CD4-positive, alpha-beta T cell (primary cell): ENCODE data around the gene AUTS2. TPM values are rescaled to one million over a fixed set of nuclear protein-coding genes. Genes with fewer than 3 reads are reported as not detected.

Experiments
- ATAC-seq: fragments of 200-7000 bp; cut with Tn5 transposase; one replicate; pipeline ENCODE4 v1.10.0; 2022; ENCODE audit warnings: mild to moderate bottlenecking; ENCODE audit not compliant: poor library complexity
- CTCF ChIA-PET: fragments of 350-600 bp; sonication (Branson Sonifier 250); formaldehyde crosslinking; loops from one replicate; lab custom pipeline; 2021; ENCODE audit warnings: antibody characterized with exemption, inconsistent platforms; lab: Charles Lee
- POLR2A ChIA-PET: fragments of 350-600 bp; sonication (Branson Sonifier 250); formaldehyde crosslinking; loops from one replicate; lab custom pipeline; 2021; ENCODE audit warnings: antibody characterized with exemption, inconsistent platforms; lab: Charles Lee
- DNase-seq, 14 experiments: peaks; one replicate each; pipeline ENCODE4 v3.0.0-alpha.2; 2013 to 2020; ENCODE audit warnings: mixed read lengths in 2 of 14
- H3K27ac ChIP-seq, 2 donors: one replicate each; pipeline versions ENCODE4 v1.5.1 to v1.7.0; 2013; ENCODE audit warnings: low read length in 2 of 2, low read depth in 1 of 2, mild to moderate bottlenecking in 1 of 2
- H3K27me3 ChIP-seq, 2 experiments: 1 replicate in 1 of 2; 2 replicates in 1 of 2; pipeline versions ENCODE4 v1.6.1 to v1.7.0; 2013; ENCODE audit warnings: low read length in 2 of 2, control low read depth in 1 of 2, mild to moderate bottlenecking in 1 of 2, moderate library complexity in 1 of 2; ENCODE audit not compliant: insufficient read depth in 2 of 2, control insufficient read depth in 1 of 2
- H3K36me3 ChIP-seq: one replicate; pipeline ENCODE4 v1.6.1; 2013; ENCODE audit warnings: low read length, control low read depth; ENCODE audit not compliant: insufficient read depth
- H3K4me1 ChIP-seq: one replicate; pipeline ENCODE4 v1.6.1; 2013; ENCODE audit warnings: low read length, control low read depth; ENCODE audit not compliant: insufficient read depth
- H3K4me3 ChIP-seq: one replicate; pipeline ENCODE4 v1.5.1; 2013; ENCODE audit warnings: mild to moderate bottlenecking, low read length, moderate library complexity
- H3K9me3 ChIP-seq, 2 experiments: 1 replicate in 1 of 2; 2 replicates in 1 of 2; pipeline versions ENCODE4 v1.6.1 to v1.7.0; 2013; ENCODE audit warnings: low read length in 2 of 2, mild to moderate bottlenecking in 2 of 2, control low read depth in 1 of 2, moderate library complexity in 1 of 2; ENCODE audit not compliant: control insufficient read depth in 1 of 2, insufficient read depth in 1 of 2
- H3K27ac Mint-ChIP-seq: one replicate; pipeline ENCODE4 v1.8.0; 2020; ENCODE audit warnings: mixed read lengths
- H3K27me3 Mint-ChIP-seq: one replicate; pipeline ENCODE4 v1.8.0; 2021; ENCODE audit warnings: mixed read lengths
- H3K36me3 Mint-ChIP-seq: one replicate; pipeline ENCODE4 v1.8.0; 2021; ENCODE audit warnings: low read depth, mixed read lengths
- H3K4me1 Mint-ChIP-seq: one replicate; pipeline ENCODE4 v1.8.0; 2021; ENCODE audit warnings: low read depth, mixed read lengths
- H3K4me3 Mint-ChIP-seq: one replicate; pipeline ENCODE4 v1.8.0; 2020; ENCODE audit warnings: mild to moderate bottlenecking, mixed read lengths
- H3K9me3 Mint-ChIP-seq: one replicate; pipeline ENCODE4 v1.8.0; 2020; ENCODE audit warnings: mixed read lengths
- CTCF ChIP-seq: fragments of 200-600 bp; IDR thresholded peaks from one replicate; pipeline ENCODE4 v1.8.0; 2022; ENCODE audit warnings: antibody characterized with exemption, mild to moderate bottlenecking
- intact Hi-C, 2 experiments: fragments of 100-400 bp; cut with DNase I in 1 of 2; cut with micrococcal nuclease in 1 of 2; formaldehyde crosslinking; loops; one replicate each; pipeline versions ENCODE4 v1.15.1 to v1.9.0; 2023 to 2025; cut with DNase I, micrococcal nuclease
- total RNA-seq, 174 experiments: library from RNA in 2 of 174; stranded (reverse) in 2 of 174; gene quantifications; one replicate each; pipeline ENCODE4 v1.2.3 and lab custom pipeline; 2021 to 2026

The AUTS2 gene
- total RNA-seq, 2 experiments from 2014 or later = 43.6 to 47.6 TPM

GRCh38 chr7:70788276-70788675, 1190.0 kb downstream of the AUTS2 start:
- H3K4me3 ChIP-seq = peak overlapping the region; percentile 21
- peaks cover 0 to 19% of the 10 kb centered on the region in 2 experiments for H3K9me3 ChIP-seq
- H3K4me1 Mint-ChIP-seq = peaks cover 37% of the 10 kb centered on the region
- peak overlapping the region; percentile 28 for H3K4me3 Mint-ChIP-seq
- CTCF ChIA-PET = no interaction called here
- peaks cover 8% of the 10 kb centered on the region for H3K36me3 ChIP-seq
- H3K4me1 ChIP-seq = peaks cover 46% of the 10 kb centered on the region
- ATAC-seq (peak; percentile 86), DNase-seq (peak in 13 of 14 experiments; percentile 11 to 85 (median 23))
- intact Hi-C loops = no loop called here
- H3K27ac Mint-ChIP-seq = peak overlapping the region; percentile 87
- H3K36me3 Mint-ChIP-seq = peaks cover 22% of the 10 kb centered on the region
- POLR2A ChIA-PET = interaction anchor here (1.1 to 3.9 kb wide), 3 partner anchors 9 to 13 kb away, joined by 3 to 26 read pairs (median 5); no protein-coding TSS in a partner anchor
- no peaks in the 10 kb centered on the region for H3K9me3 Mint-ChIP-seq
- no peaks in the 10 kb centered on the region for H3K27me3 Mint-ChIP-seq
- no peak for TF ChIP-seq CTCF
- no peaks in the 10 kb centered on the region for H3K27me3 ChIP-seq
- H3K27ac ChIP-seq = peak overlapping the region in 1 of 2 donors; percentile 72

- Histone ChIP-seq H3K36me3 (peaks cover 8% of the 10 kb centered on the region), H3K27me3 (no peaks in the 10 kb centered on the region), H3K4me3 (no peak overlapping the region), H3K9me3 (peaks cover 0 to 19% of the 10 kb centered on the region in 2 experiments), H3K4me1 (peaks cover 46% of the 10 kb centered on the region), H3K27ac (peak overlapping the region in 1 of 2 donors; percentile 72)
- CTCF ChIA-PET = no interaction called here
- intact Hi-C loops = no loop called here
- ATAC-seq (no peak), DNase-seq (no peak)
- Mint-ChIP-seq H3K9me3 (peaks cover 2% of the 10 kb centered on the region), H3K4me3 (no peak overlapping the region), H3K27ac (no peak overlapping the region), H3K4me1 (peaks cover 37% of the 10 kb centered on the region), H3K27me3 (no peaks in the 10 kb centered on the region), H3K36me3 (peaks cover 22% of the 10 kb centered on the region)
- POLR2A ChIA-PET = interaction anchor here (3.9 kb wide), 1 partner anchor 12 kb away, joined by 26 read pairs; no protein-coding TSS in a partner anchor
- TF ChIP-seq CTCF = no peak
Measured at GRCh38 chr7:70789481-70790214, 1191.4 kb downstream of the AUTS2 start.

- peaks cover 41% of the 10 kb centered on the region for H3K4me1 ChIP-seq
- peaks cover 3% of the 10 kb centered on the region for H3K36me3 ChIP-seq
- H3K9me3 ChIP-seq = peaks cover 0 to 19% of the 10 kb centered on the region in 2 experiments
- intact Hi-C loops = no loop called here
- POLR2A ChIA-PET = no interaction called here
- H3K27me3 Mint-ChIP-seq = no peaks in the 10 kb centered on the region
- ATAC-seq = no peak
- H3K9me3 Mint-ChIP-seq = peaks cover 2% of the 10 kb centered on the region
- no peaks in the 10 kb centered on the region for H3K27me3 ChIP-seq
- peak overlapping the region; percentile 66 for H3K27ac Mint-ChIP-seq
- no peak for TF ChIP-seq CTCF
- no peak overlapping the region for H3K4me3 Mint-ChIP-seq
- H3K27ac ChIP-seq = no peak overlapping the region
- H3K36me3 Mint-ChIP-seq = peaks cover 22% of the 10 kb centered on the region
- DNase-seq = no peak
- peaks cover 37% of the 10 kb centered on the region for H3K4me1 Mint-ChIP-seq
- H3K4me3 ChIP-seq = no peak overlapping the region
- CTCF ChIA-PET = no interaction called here
Measured at GRCh38 chr7:70790215-70791073, 1192.2 kb downstream of the AUTS2 start.
